H1 (cell line): ENCODE data around the gene PCDHB8. TPM values are rescaled to one million over a fixed set of nuclear protein-coding genes. Genes with fewer than 3 reads are reported as not detected.

ENCODE experiments used
- CTCF ChIA-PET: fragments of 300-600 bp; sonication (Branson Sonifier 250); formaldehyde crosslinking; loops from one replicate; lab custom pipeline; 2021; ENCODE audit not compliant: partially characterized antibody; lab: Charles Lee
- POLR2A ChIA-PET: fragments of 300-600 bp; sonication (Branson Sonifier 250); formaldehyde crosslinking; loops from one replicate; lab custom pipeline; 2021; ENCODE audit warnings: inconsistent platforms; ENCODE audit not compliant: partially characterized antibody; lab: Charles Lee
- DNase-seq, 2 experiments: peaks; one replicate each; pipeline versions ENCODE4 v3.0.0 to v3.0.0-alpha.2; 2010 to 2022; ENCODE audit warnings: low spot score in 2 of 2, low read depth in 1 of 2, mixed read lengths in 1 of 2
- FAIRE-seq: peaks from 2 replicates; lab custom pipeline; 2011; peaks lifted over from hg19 to GRCh38; lab: Jason Lieb, UNC
- H2AFZ ChIP-seq: 2 replicates; pipeline ENCODE4 v1.8.1; 2012; ENCODE audit warnings: low read length, inconsistent platforms
- H2AK5ac ChIP-seq: 2 replicates; pipeline ENCODE4 v1.6.1; 2013; ENCODE audit warnings: low read depth, low read length
- H2BK120ac ChIP-seq: replicated peaks from 2 replicates; pipeline ENCODE3; 2013; ENCODE audit warnings: low read depth, low read length, inconsistent platforms
- H2BK12ac ChIP-seq: 2 replicates; pipeline ENCODE4 v1.6.1; 2013; ENCODE audit warnings: low read depth, low read length
- H2BK15ac ChIP-seq: 2 replicates; pipeline ENCODE4 v1.6.1; 2013; ENCODE audit warnings: low read length
- H2BK20ac ChIP-seq: 2 replicates; pipeline ENCODE4 v1.6.1; 2013; ENCODE audit warnings: low read length
- H2BK5ac ChIP-seq: 2 replicates; pipeline ENCODE4 v1.6.1; 2013; ENCODE audit warnings: low read depth, low read length
- H3K14ac ChIP-seq: 2 replicates; pipeline ENCODE4 v1.6.1; 2013; ENCODE audit warnings: inconsistent platforms; ENCODE audit not compliant: insufficient read length
- H3K18ac ChIP-seq: 2 replicates; pipeline ENCODE4 v1.6.1; 2013; ENCODE audit warnings: low read length; ENCODE audit errors: extremely low read depth
- H3K23ac ChIP-seq: 2 replicates; pipeline ENCODE4 v1.6.1; 2013; ENCODE audit warnings: inconsistent platforms; ENCODE audit not compliant: insufficient read length
- H3K23me2 ChIP-seq: 2 replicates; pipeline ENCODE4 v1.6.1; 2013; ENCODE audit warnings: low read depth, low read length
- H3K27ac ChIP-seq: 2 replicates; pipeline ENCODE4 v1.6.1; 2011; ENCODE audit warnings: low read depth, low read length, inconsistent platforms
- H3K27me3 ChIP-seq, 4 experiments: replicated peaks in 1 of 4; 1 replicate in 1 of 4; 2 replicates in 3 of 4; pipeline versions ENCODE4 v1.6.1 to v1.8.1; 2011 to 2013; ENCODE audit warnings: low read length in 3 of 4, mild to moderate bottlenecking in 3 of 4, inconsistent platforms in 2 of 4, mixed read lengths in 2 of 4, moderate library complexity in 1 of 4; ENCODE audit not compliant: control insufficient read depth in 3 of 4, insufficient read depth in 3 of 4; ENCODE audit errors: extremely low read depth in 1 of 4
- H3K36me3 ChIP-seq, 4 experiments: 2 replicates each; pipeline versions ENCODE4 v1.6.1 to v1.8.1; 2011 to 2013; ENCODE audit warnings: mild to moderate bottlenecking in 4 of 4, low read length in 3 of 4, moderate library complexity in 2 of 4, control low read depth in 1 of 4, inconsistent platforms in 1 of 4; ENCODE audit not compliant: insufficient read depth in 4 of 4, control insufficient read depth in 2 of 4
- H3K4ac ChIP-seq: replicated peaks from 2 replicates; pipeline ENCODE3; 2013; ENCODE audit warnings: low read length, low read depth, mixed read lengths, inconsistent platforms; ENCODE audit not compliant: insufficient read length
- H3K4me1 ChIP-seq, 4 experiments: replicated peaks in 1 of 4; 1 replicate in 1 of 4; 2 replicates in 3 of 4; pipeline versions ENCODE4 v1.6.1 to v1.8.1; 2011 to 2013; ENCODE audit warnings: low read length in 3 of 4, inconsistent platforms in 2 of 4, mixed read lengths in 1 of 4; ENCODE audit not compliant: insufficient read depth in 4 of 4, control insufficient read depth in 3 of 4
- H3K4me2 ChIP-seq, 2 experiments: 2 replicates each; pipeline versions ENCODE4 v1.6.1 to v1.8.1; 2011 to 2013; ENCODE audit warnings: low read depth in 2 of 2, low read length in 2 of 2, control low read depth in 1 of 2, inconsistent platforms in 1 of 2, mild to moderate bottlenecking in 1 of 2; ENCODE audit not compliant: insufficient read depth in 1 of 2
- H3K4me3 ChIP-seq, 4 experiments: fragments of 200-600, 300-600 bp in 1 of 4; sonication (generic), shearing (Covaris generic), sonication (Bioruptor Twin) in 1 of 4; 2 replicates each; pipeline versions ENCODE4 v1.5.1 to v1.8.1; 2011 to 2016; ENCODE audit warnings: low read length in 4 of 4, low read depth in 3 of 4, control low read depth in 2 of 4, inconsistent platforms in 2 of 4, mild to moderate bottlenecking in 2 of 4, mixed read lengths in 1 of 4, moderate library complexity in 1 of 4; ENCODE audit not compliant: insufficient read depth in 2 of 4; ENCODE audit errors: extremely low read depth in 1 of 4
- H3K56ac ChIP-seq: replicated peaks from 2 replicates; pipeline ENCODE3; 2013; ENCODE audit warnings: low read depth, mild to moderate bottlenecking, mixed read lengths, low read length, inconsistent platforms; ENCODE audit not compliant: insufficient read length
- H3K79me1 ChIP-seq: 2 replicates; pipeline ENCODE4 v1.6.1; 2013; ENCODE audit warnings: low read depth, low read length, control low read depth
- H3K79me2 ChIP-seq, 2 experiments: 2 replicates each; pipeline versions ENCODE4 v1.6.1 to v1.8.1; 2012 to 2013; ENCODE audit warnings: low read length in 2 of 2, mild to moderate bottlenecking in 2 of 2, inconsistent platforms in 1 of 2; ENCODE audit not compliant: insufficient read depth in 2 of 2, control insufficient read depth in 1 of 2
- H3K9ac ChIP-seq, 4 experiments: replicated peaks in 1 of 4; 1 replicate in 1 of 4; 2 replicates in 3 of 4; pipeline versions ENCODE4 v1.6.1 to v1.8.1; 2011 to 2013; ENCODE audit warnings: low read depth in 3 of 4, low read length in 3 of 4, control low read depth in 2 of 4, mild to moderate bottlenecking in 2 of 4, moderate library complexity in 2 of 4, inconsistent platforms in 1 of 4; ENCODE audit errors: extremely low read depth in 1 of 4
- H3K9me3 ChIP-seq, 2 experiments: 2 replicates each; pipeline versions ENCODE4 v1.6.1 to v1.8.1; 2012 to 2013; ENCODE audit warnings: mild to moderate bottlenecking in 2 of 2, moderate library complexity in 2 of 2, control low read depth in 1 of 2, inconsistent platforms in 1 of 2, low read depth in 1 of 2, low read length in 1 of 2, mixed read lengths in 1 of 2; ENCODE audit not compliant: insufficient read depth in 2 of 2
- H4K20me1 ChIP-seq, 2 experiments: replicated peaks in 1 of 2; 2 replicates each; pipeline versions ENCODE3 to v1.8.1; 2011 to 2013; ENCODE audit warnings: inconsistent platforms in 2 of 2, low read length in 2 of 2, mild to moderate bottlenecking in 1 of 2; ENCODE audit not compliant: insufficient read depth in 2 of 2, control insufficient read depth in 1 of 2
- H4K5ac ChIP-seq: 2 replicates; pipeline ENCODE4 v1.6.1; 2013; ENCODE audit warnings: low read length, low read depth, mixed read lengths, inconsistent platforms; ENCODE audit not compliant: insufficient read length
- H4K8ac ChIP-seq: 2 replicates; pipeline ENCODE4 v1.8.0; 2013; ENCODE audit warnings: mild to moderate bottlenecking, moderate library complexity, low read length, inconsistent platforms; ENCODE audit not compliant: insufficient read depth; ENCODE audit errors: extremely low read depth
- H4K91ac ChIP-seq: replicated peaks from 2 replicates; pipeline ENCODE3; 2013; ENCODE audit warnings: low read length, mixed read lengths, inconsistent platforms; ENCODE audit not compliant: insufficient read length
- EZH2 ChIP-seq: fragments of 200-600 bp; sonication (generic); IDR thresholded peaks from 2 replicates; pipeline ENCODE4 v1.7.1; 2012; ENCODE audit warnings: low read depth, mild to moderate bottlenecking, moderate library complexity, low read length, inconsistent platforms; ENCODE audit not compliant: severe bottlenecking
- RAD21 ChIP-seq, 2 experiments: IDR thresholded peaks in 1 of 2; conservative IDR thresholded peaks in 1 of 2; 2 replicates each; pipeline ENCODE4 v1.6.1; 2011; ENCODE audit warnings: low read depth in 2 of 2, low read length in 2 of 2, improper control_type of control experiment in 1 of 2, inconsistent platforms in 1 of 2, mild to moderate bottlenecking in 1 of 2, moderate library complexity in 1 of 2
- RBBP5 ChIP-seq: IDR thresholded peaks from 2 replicates; pipeline ENCODE4 v1.7.1; 2012; ENCODE audit warnings: low read depth, mild to moderate bottlenecking, inconsistent platforms, low read length, moderate library complexity, borderline replicate concordance
- WGBS, 2 experiments: shearing (Covaris generic) in 1 of 2; methylation state at CpG; one replicate each; pipeline versions ENCODE4 v1.1.6 to v1.1.7; 2013 to 2015; ENCODE audit warnings: low lambda C conversion rate in 2 of 2, mixed read lengths in 2 of 2, inconsistent platforms in 1 of 2, low coverage in 1 of 2, missing lambda C conversion rate in 1 of 2; ENCODE audit not compliant: insufficient replicate concordance in 2 of 2, insufficient coverage in 1 of 2, insufficient read length in 1 of 2; ENCODE audit errors: extremely low coverage in 1 of 2, missing lambda C conversion rate in 1 of 2; 5-methylcytosine and 5-hydroxymethylcytosine counted together
- polyA plus RNA-seq, 7 experiments: library from polyadenylated mRNA; depleted of rRNA in 3 of 7; stranded (reverse) in 5 of 7; unstranded in 2 of 7; fragments of >200 nt in 5 of 7; fragments of 200-250 nt in 2 of 7; gene quantifications; 1 replicate in 5 of 7; 2 replicates in 1 of 7; 4 replicates in 1 of 7; pipeline versions ENCODE4 v1.2.1 to v1.2.3, GENCODE V29; 2011 to 2013; ENCODE audit warnings: missing spikeins in 2 of 7, mixed read lengths in 2 of 7
- total RNA-seq: library from RNA; stranded (reverse); fragmentation: NEBNext Ultra II Directional; extraction: Animal tissue kit (Norgen Biotek cat#: 25700); gene quantifications from 2 replicates; pipeline ENCODE4 v1.2.1, GENCODE V29; 2021
- TF ChIP-seq, protein P1 (sequence below), 3 experiments: IDR thresholded peaks; 1 replicate in 2 of 3; 2 replicates in 1 of 3; pipeline versions ENCODE4 v1.5.1 to v1.6.1; 2011; ENCODE audit warnings: low read length in 3 of 3, mild to moderate bottlenecking in 3 of 3, inconsistent platforms in 2 of 3, low read depth in 1 of 3, moderate library complexity in 1 of 3; ENCODE audit not compliant: insufficient read depth in 1 of 3; ENCODE audit errors: control extremely low read depth in 1 of 3

Gene PCDHB8
- total and polyA plus RNA-seq, 2 of the 8 experiments (the other 6 are each of a cell fraction or from before 2014, with no cell fraction given): 0.24 to 1.1 TPM

DNA sequence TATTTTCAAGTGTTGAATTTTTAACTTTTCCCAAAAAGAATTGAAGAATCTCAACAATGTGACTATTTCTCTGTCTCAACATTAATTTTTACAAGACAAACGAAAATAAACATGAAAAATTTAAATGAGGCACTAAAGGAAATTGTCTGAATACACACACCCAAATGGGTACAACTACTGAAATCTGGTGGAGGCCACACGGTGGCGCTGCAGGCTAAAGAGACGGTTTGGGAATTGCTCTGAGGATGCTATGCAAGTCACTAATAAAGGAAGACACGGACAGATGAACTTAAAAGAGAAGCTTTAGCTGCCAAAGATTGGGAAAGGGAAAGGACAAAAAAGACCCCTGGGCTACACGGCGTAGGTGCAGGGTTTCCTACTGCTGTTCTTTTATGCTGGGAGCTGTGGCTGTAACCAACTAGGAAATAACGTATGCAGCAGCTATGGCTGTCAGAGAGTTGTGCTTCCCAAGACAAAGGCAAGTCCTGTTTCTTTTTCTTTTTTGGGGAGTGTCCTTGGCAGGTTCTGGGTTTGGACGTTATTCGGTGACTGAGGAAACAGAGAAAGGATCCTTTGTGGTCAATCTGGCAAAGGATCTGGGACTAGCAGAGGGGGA lies 14.6 kb downstream of the PCDHB8 start, which contains the start of gene PCDHB10:
TSS of gene PCDHB10 (plus strand) at position 244 of the 616 bp plus-strand sequence. CDS start at position 444, 200 bp downstream.
- TF ChIP-seq RAD21 (IDR thresholded peaks at IDR 0.05 in 1 of 2, conservative IDR thresholded peaks at IDR 0.05 in 1 of 2; ENCODE audit: low read depth in 2 of 2, low read length in 2 of 2) (peak; percentile 82 to 84), RBBP5 (no peak), EZH2 (no peak)
- TF ChIP-seq, protein P1, sequence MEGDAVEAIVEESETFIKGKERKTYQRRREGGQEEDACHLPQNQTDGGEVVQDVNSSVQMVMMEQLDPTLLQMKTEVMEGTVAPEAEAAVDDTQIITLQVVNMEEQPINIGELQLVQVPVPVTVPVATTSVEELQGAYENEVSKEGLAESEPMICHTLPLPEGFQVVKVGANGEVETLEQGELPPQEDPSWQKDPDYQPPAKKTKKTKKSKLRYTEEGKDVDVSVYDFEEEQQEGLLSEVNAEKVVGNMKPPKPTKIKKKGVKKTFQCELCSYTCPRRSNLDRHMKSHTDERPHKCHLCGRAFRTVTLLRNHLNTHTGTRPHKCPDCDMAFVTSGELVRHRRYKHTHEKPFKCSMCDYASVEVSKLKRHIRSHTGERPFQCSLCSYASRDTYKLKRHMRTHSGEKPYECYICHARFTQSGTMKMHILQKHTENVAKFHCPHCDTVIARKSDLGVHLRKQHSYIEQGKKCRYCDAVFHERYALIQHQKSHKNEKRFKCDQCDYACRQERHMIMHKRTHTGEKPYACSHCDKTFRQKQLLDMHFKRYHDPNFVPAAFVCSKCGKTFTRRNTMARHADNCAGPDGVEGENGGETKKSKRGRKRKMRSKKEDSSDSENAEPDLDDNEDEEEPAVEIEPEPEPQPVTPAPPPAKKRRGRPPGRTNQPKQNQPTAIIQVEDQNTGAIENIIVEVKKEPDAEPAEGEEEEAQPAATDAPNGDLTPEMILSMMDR (IDR thresholded peaks at IDR 0.05; ENCODE audit: control extremely low read depth in 1 of 3, insufficient read depth in 1 of 3, low read depth in 1 of 3, low read length in 3 of 3): peak; percentile 72 to 83 (median 83)
- TF ChIP-seq, all 59 proteins: peak for 2
- H3K18ac ChIP-seq: no peak within 1 kb of the TSS
- H3K23me2 ChIP-seq: no peaks in the 10 kb centered on the region; the same call in 1 of the 2 replicates
- DNase-seq: peak in 1 of 2 experiments; percentile 92
- H3K79me1 ChIP-seq: no peaks in the 10 kb centered on the region
- H3K27me3 ChIP-seq: no peaks in the 10 kb centered on the region
- H3K4ac ChIP-seq: no peak within 1 kb of the TSS
- FAIRE-seq: peak; percentile 94
- ChIA-PET POLR2A (interaction anchor here (1.2 to 1.8 kb wide), 3 partner anchors 10 to 98 kb away, joined by 3 to 6 read pairs (median 5); partner anchors contain the start of genes PCDHB16, PCDHB2 and PCDHB5), CTCF (interaction anchor here (0.6 to 3.9 kb wide), 73 partner anchors 7 to 406 kb away, joined by 3 to 44 read pairs (median 4); partner anchors contain the start of genes PCDHA1, PCDHA2, PCDHB11 and PCDHB12)
- no peak within 1 kb of the TSS for H4K91ac ChIP-seq
- no peak within 1 kb of the TSS for H4K8ac ChIP-seq
- H3K4me2 ChIP-seq: peak within 1 kb of the TSS; percentile 36 to 54
- H3K4me1 ChIP-seq: no peaks in the 10 kb centered on the region; a peak in 1 of 7 replicates
- H3K4me3 ChIP-seq: peak within 1 kb of the TSS; percentile 14 to 46 (median 35); a peak in 6 of 8 replicates
- no peaks in the 10 kb centered on the region for H3K36me3 ChIP-seq
- no peak within 1 kb of the TSS for H3K23ac ChIP-seq
- H2BK5ac ChIP-seq: no peak within 1 kb of the TSS
- H2AK5ac ChIP-seq: no peak within 1 kb of the TSS
- H3K27ac ChIP-seq: no peak within 1 kb of the TSS
- H3K9ac ChIP-seq: no peak within 1 kb of the TSS
- H2BK120ac ChIP-seq: no peak within 1 kb of the TSS
- 0 out of 2 replicates have a peak within 1 kb of the TSS, but pooled peaks have one; percentile 43 for H2BK12ac ChIP-seq
- no peak within 1 kb of the TSS for H2BK15ac ChIP-seq
- no peak within 1 kb of the TSS for H3K56ac ChIP-seq
- peak within 1 kb of the TSS; percentile 99 for H2AFZ ChIP-seq
- H3K9me3 ChIP-seq: peaks cover 6 to 8% of the 10 kb centered on the region in 2 experiments; a peak in 2 of 4 replicates
- 24% methylated on average over 10 of the region's 10 CpGs; no CpG with 5 or more reads in 1 of the 2 experiments for WGBS, 2 experiments
- H4K5ac ChIP-seq: no peak within 1 kb of the TSS
- no peak within 1 kb of the TSS for H3K14ac ChIP-seq
- H2BK20ac ChIP-seq: no peak within 1 kb of the TSS
- H3K79me2 ChIP-seq: no peaks in the 10 kb centered on the region
- no peaks in the 10 kb centered on the region for H4K20me1 ChIP-seq
